GM23248 (cell line): ENCODE measurements around the gene APEH. TPM values are rescaled to one million over a fixed set of nuclear protein-coding genes. Genes with fewer than 3 reads are reported as not detected.

ENCODE experiments used
- DNase-seq: peaks from one replicate; pipeline ENCODE4 v3.0.0-alpha.2; 2015
- H2AFZ ChIP-seq: fragments of 200-600 bp; sonication (generic); 2 replicates; pipeline ENCODE4 v1.6.1; 2016; ENCODE audit warnings: antibody characterized with exemption
- H3F3A ChIP-seq: fragments of 200-600 bp; sonication (generic); 2 replicates; pipeline ENCODE4 v1.6.1; 2016; ENCODE audit warnings: mild to moderate bottlenecking, antibody characterized with exemption, mixed run types; ENCODE audit not compliant: insufficient read depth
- H3K27ac ChIP-seq: fragments of 200-600 bp; sonication (generic); 2 replicates; pipeline ENCODE4 v1.5.1; 2016; ENCODE audit warnings: mild to moderate bottlenecking
- H3K27me3 ChIP-seq: fragments of 200-600 bp; sonication (generic); replicated peaks from 2 replicates; pipeline ENCODE4 v1.6.1; 2016; ENCODE audit warnings: mild to moderate bottlenecking; ENCODE audit not compliant: insufficient read depth
- H3K36me3 ChIP-seq: fragments of 200-600 bp; sonication (generic); 2 replicates; pipeline ENCODE4 v1.6.1; 2016; ENCODE audit warnings: low read depth, mild to moderate bottlenecking
- H3K4me1 ChIP-seq: fragments of 200-600 bp; sonication (generic); 2 replicates; pipeline ENCODE4 v1.6.1; 2016; ENCODE audit warnings: mild to moderate bottlenecking; ENCODE audit not compliant: insufficient read depth
- H3K4me2 ChIP-seq: fragments of 200-600 bp; sonication (generic); one replicate; pipeline ENCODE4 v1.6.1; 2016; ENCODE audit warnings: mild to moderate bottlenecking; ENCODE audit not compliant: unreplicated experiment
- H3K4me3 ChIP-seq: fragments of 200-600 bp; sonication (generic); 2 replicates; pipeline ENCODE4 v1.5.1; 2016; ENCODE audit warnings: mild to moderate bottlenecking
- H3K79me2 ChIP-seq: fragments of 200-600 bp; sonication (generic); 2 replicates; pipeline ENCODE4 v1.6.1; 2016; ENCODE audit warnings: mild to moderate bottlenecking; ENCODE audit not compliant: insufficient read depth
- H3K9ac ChIP-seq: fragments of 200-600 bp; sonication (generic); 2 replicates; pipeline ENCODE4 v1.6.1; 2016; ENCODE audit warnings: mild to moderate bottlenecking
- H3K9me2 ChIP-seq: fragments of 200-600 bp; sonication (generic); 2 replicates; pipeline ENCODE4 v1.6.1; 2016; ENCODE audit warnings: mixed run types, mild to moderate bottlenecking, moderate library complexity; ENCODE audit not compliant: insufficient read depth
- H3K9me3 ChIP-seq: fragments of 200-600 bp; sonication (generic); one replicate; pipeline ENCODE4 v1.6.1; 2017; ENCODE audit warnings: low read depth
- H4K20me1 ChIP-seq: fragments of 200-600 bp; sonication (generic); 2 replicates; pipeline ENCODE4 v1.6.0; 2016; ENCODE audit not compliant: insufficient read depth
- EZH2 ChIP-seq: fragments of 200-600 bp; sonication (generic); IDR thresholded peaks from 2 replicates; pipeline ENCODE4 v1.6.1; 2018; ENCODE audit warnings: antibody characterized with exemption, mild to moderate bottlenecking; ENCODE audit not compliant: insufficient read depth, poor library complexity, severe bottlenecking
- EZH2phosphoT487 ChIP-seq: fragments of 200-600 bp; sonication (generic); IDR thresholded peaks from 2 replicates; pipeline ENCODE4 v1.6.1; 2018; ENCODE audit warnings: antibody characterized with exemption, moderate library complexity, mild to moderate bottlenecking, low read depth; ENCODE audit not compliant: insufficient read depth
- WGBS, 2 experiments: methylation state at CpG; one replicate each; pipeline ENCODE4 v1.1.6; 2015 to 2017; ENCODE audit warnings: low lambda C conversion rate in 2 of 2, low coverage in 1 of 2; ENCODE audit errors: missing lambda C conversion rate in 2 of 2; 5-methylcytosine and 5-hydroxymethylcytosine counted together
- in situ Hi-C: fragments of 300-500 bp; cut with MboI; formaldehyde crosslinking; loops from 2 replicates; pipeline ENCODE4 v1.15.0; 2020
- polyA plus RNA-seq: library from polyadenylated mRNA; unstranded; fragments of >200 nt; fragmentation: Nextera tagmentation; extraction: Ambion mirVana; gene quantifications from 2 replicates; pipeline ENCODE4 v1.2.1, GENCODE V29; 2016
- total RNA-seq: library from RNA; depleted of rRNA; stranded (reverse); fragments of >200 nt; shearing (Covaris generic); gene quantifications from 2 replicates; pipeline ENCODE4 v1.2.3, GENCODE V29; 2014

The APEH gene
- total and polyA plus RNA-seq, 2 experiments from 2014 or later: 89.1 to 108 TPM

DNA sequence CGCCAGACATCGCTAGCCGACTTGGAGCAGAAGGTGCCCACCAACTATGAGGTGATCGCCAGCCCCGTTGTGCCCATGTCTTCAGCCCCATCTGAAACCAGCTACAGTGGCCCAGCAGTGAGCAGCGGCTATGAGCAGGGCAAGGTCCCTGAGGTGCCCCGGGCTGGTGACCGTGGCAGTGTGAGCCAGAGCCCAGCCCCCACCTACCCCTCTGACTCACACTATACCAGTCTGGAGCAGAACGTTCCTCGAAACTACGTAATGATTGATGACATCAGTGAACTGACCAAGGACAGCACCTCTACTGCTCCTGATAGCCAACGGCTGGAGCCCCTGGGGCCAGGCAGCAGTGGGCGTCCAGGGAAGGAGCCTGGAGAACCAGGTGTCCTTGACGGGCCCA lies 12.9 kb upstream of the APEH start:
- no peaks in the 10 kb centered on the region for H3K4me1 ChIP-seq
- no peak overlapping the region for H3K4me2 ChIP-seq
- DNase-seq: peak; percentile 15
- H3K27me3 ChIP-seq: 0 out of 2 replicates have a peak, but pooled peaks cover 10% of the 10 kb centered on the region
- no peak overlapping the region for H3K9ac ChIP-seq
- TF ChIP-seq EZH2: no peak
- TF ChIP-seq EZH2phosphoT487: no peak
- H3K79me2 ChIP-seq: no peaks in the 10 kb centered on the region
- H3K9me3 ChIP-seq: no peaks in the 10 kb centered on the region
- 64 to 66% methylated on average over 14 of the region's 14 CpGs for WGBS, 2 experiments
- H3K9me2 ChIP-seq: no peaks in the 10 kb centered on the region
- no peaks in the 10 kb centered on the region for H3K36me3 ChIP-seq
- no peaks in the 10 kb centered on the region for H3F3A ChIP-seq
- H3K27ac ChIP-seq: no peak overlapping the region
- in situ Hi-C loops: no loop called here
- no peak overlapping the region for H3K4me3 ChIP-seq
- H4K20me1 ChIP-seq: no peaks in the 10 kb centered on the region
- H2AFZ ChIP-seq: no peak overlapping the region

DNA sequence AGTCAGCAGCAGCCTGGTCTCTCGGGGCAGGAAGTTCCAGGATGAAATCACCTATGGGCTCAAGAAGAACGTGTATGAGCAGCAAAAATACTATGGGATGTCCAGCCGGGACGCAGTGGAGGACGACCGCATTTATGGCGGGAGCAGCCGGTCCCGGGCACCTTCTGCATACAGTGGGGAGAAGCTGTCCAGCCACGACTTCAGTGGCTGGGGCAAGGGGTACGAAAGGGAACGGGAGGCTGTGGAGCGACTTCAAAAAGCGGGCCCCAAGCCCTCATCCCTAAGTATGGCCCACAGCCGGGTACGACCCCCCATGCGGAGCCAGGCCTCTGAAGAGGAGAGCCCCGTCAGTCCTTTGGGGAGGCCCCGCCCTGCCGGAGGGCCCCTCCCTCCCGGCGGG lies 12.1 kb upstream of the APEH start:
- no peak overlapping the region for H3K27ac ChIP-seq
- H3K36me3 ChIP-seq: no peaks in the 10 kb centered on the region
- H3K4me2 ChIP-seq: no peak overlapping the region
- TF ChIP-seq EZH2 (no peak), EZH2phosphoT487 (no peak)
- DNase-seq: no peak
- 0 out of 2 replicates have a peak, but pooled peaks cover 3% of the 10 kb centered on the region for H3K27me3 ChIP-seq
- no peak overlapping the region for H2AFZ ChIP-seq
- H3K9me3 ChIP-seq: no peaks in the 10 kb centered on the region
- H3F3A ChIP-seq: no peaks in the 10 kb centered on the region
- H3K9me2 ChIP-seq: no peaks in the 10 kb centered on the region
- H3K4me3 ChIP-seq: no peak overlapping the region
- in situ Hi-C loops: no loop called here
- no peaks in the 10 kb centered on the region for H3K79me2 ChIP-seq
- no peaks in the 10 kb centered on the region for H3K4me1 ChIP-seq
- WGBS, 2 experiments: 76 to 85% methylated on average over 19 to 22 of the region's 22 CpGs
- no peaks in the 10 kb centered on the region for H4K20me1 ChIP-seq
- H3K9ac ChIP-seq: no peak overlapping the region

DNA sequence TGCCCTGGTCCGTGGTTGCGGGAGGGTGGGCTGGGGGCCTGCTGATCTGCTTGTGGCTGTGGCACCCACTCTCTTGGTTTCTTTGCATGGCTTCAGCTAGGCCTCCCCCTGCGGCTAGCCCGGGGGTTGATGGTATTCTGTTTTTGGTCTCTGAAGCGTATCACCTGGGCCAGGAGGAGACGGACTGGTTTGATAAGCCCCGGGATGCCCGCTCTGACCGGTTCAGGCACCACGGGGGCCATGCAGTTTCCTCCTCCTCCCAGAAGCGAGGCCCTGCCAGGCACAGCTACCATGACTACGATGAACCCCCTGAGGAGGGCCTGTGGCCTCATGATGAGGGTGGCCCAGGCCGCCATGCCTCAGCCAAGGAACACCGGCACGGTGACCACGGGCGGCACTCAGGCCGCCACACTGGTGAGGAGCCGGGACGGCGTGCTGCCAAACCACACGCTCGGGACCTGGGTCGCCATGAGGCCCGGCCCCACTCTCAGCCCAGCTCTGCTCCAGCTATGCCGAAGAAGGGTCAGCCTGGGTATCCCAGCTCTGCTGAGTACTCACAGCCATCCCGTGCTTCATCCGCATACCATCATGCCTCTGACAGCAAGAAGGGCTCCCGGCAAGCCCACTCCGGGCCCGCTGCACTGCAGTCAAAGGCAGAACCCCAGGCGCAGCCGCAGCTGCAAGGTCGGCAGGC lies 11.3 kb upstream of the APEH start:
- no peaks in the 10 kb centered on the region for H4K20me1 ChIP-seq
- no peak overlapping the region for H2AFZ ChIP-seq
- H3K27me3 ChIP-seq: no peaks in the 10 kb centered on the region
- in situ Hi-C loops: no loop called here
- no peak overlapping the region for H3K9ac ChIP-seq
- no peaks in the 10 kb centered on the region for H3K4me1 ChIP-seq
- H3K9me3 ChIP-seq: no peaks in the 10 kb centered on the region
- DNase-seq: no peak
- no peaks in the 10 kb centered on the region for H3F3A ChIP-seq
- no peaks in the 10 kb centered on the region for H3K36me3 ChIP-seq
- no peak overlapping the region for H3K4me3 ChIP-seq
- no peak for TF ChIP-seq EZH2phosphoT487
- no peak for TF ChIP-seq EZH2
- 86 to 89% methylated on average over 29 to 32 of the region's 34 CpGs for WGBS, 2 experiments
- no peaks in the 10 kb centered on the region for H3K79me2 ChIP-seq
- no peak overlapping the region for H3K27ac ChIP-seq
- H3K9me2 ChIP-seq: no peaks in the 10 kb centered on the region
- no peak overlapping the region for H3K4me2 ChIP-seq

DNA sequence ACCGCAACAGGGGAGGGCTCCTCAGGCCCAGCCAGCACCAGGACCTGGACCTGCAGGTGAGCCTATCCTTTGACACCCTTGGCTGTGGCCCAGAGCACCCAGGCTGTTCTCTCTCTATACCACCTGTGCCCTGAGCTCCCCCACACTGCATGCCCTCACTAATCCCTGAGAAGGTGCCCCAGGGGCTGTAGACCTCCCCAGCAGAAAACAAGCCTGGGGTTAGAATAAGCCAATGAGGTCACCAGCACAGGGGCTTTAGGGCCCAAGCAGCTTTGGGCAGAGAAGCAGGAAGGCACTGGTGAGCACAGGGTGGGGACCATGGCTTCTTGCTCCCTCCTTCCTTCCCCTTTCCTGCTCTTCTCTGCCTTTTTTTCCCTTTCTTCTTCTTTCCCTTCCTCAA lies 10.3 kb upstream of the APEH start:
- Histone ChIP-seq H3F3A (no peaks in the 10 kb centered on the region), H3K79me2 (no peaks in the 10 kb centered on the region), H3K4me3 (no peak overlapping the region), H3K4me2 (no peak overlapping the region), H2AFZ (no peak overlapping the region), H3K36me3 (no peaks in the 10 kb centered on the region), H3K4me1 (no peaks in the 10 kb centered on the region), H4K20me1 (no peaks in the 10 kb centered on the region), H3K27ac (no peak overlapping the region), H3K9me3 (no peaks in the 10 kb centered on the region), H3K9me2 (no peaks in the 10 kb centered on the region), H3K27me3 (no peaks in the 10 kb centered on the region), H3K9ac (no peak overlapping the region)
- no peak for DNase-seq
- WGBS, 2 experiments: 100% methylated on average over 1 of the region's 1 CpG
- in situ Hi-C loops: no loop called here
- TF ChIP-seq EZH2 (no peak), EZH2phosphoT487 (no peak)
